ENCODE measurements around the gene FERMT1. TPM values are rescaled to one million over a fixed set of nuclear protein-coding genes. Genes with fewer than 3 reads are reported as not detected.
"Not testable (repeated sequence)": the region's sequence is repeated elsewhere in the genome, so short reads cannot be mapped to it uniquely, and the experiment has no call there.

Gene FERMT1
- total RNA-seq, 1 donor from 2014 or later, result 0.45 TPM

- intact Hi-C loops (cut with micrococcal nuclease), result no loop called here
These were observed 81.0 kb downstream of the FERMT1 start for GRCh38 chr20:6041808-6042265.

- intact Hi-C loops (cut with micrococcal nuclease), result no loop called here
These were observed 81.6 kb downstream of the FERMT1 start for GRCh38 chr20:6040958-6041807.

GRCh38 chr20:6040540-6040939, 82.3 kb downstream of the FERMT1 start:
- intact Hi-C loops (cut with micrococcal nuclease), result no loop called here

- intact Hi-C loops (cut with micrococcal nuclease), result no loop called here
These were observed 83.1 kb downstream of the FERMT1 start for GRCh38 chr20:6039766-6040165.

- intact Hi-C loops (cut with micrococcal nuclease), result no loop called here
These were observed 84.6 kb downstream of the FERMT1 start for GRCh38 chr20:6038256-6038655.

- intact Hi-C loops (cut with micrococcal nuclease), result no loop called here
These were observed 85.7 kb downstream of the FERMT1 start for GRCh38 chr20:6037082-6037481.

GRCh38 chr20:6036213-6036612, 86.6 kb downstream of the FERMT1 start:
- intact Hi-C loops (cut with micrococcal nuclease), result no loop called here

GRCh38 chr20:6034134-6034969, 88.5 kb downstream of the FERMT1 start:
- intact Hi-C loops (cut with micrococcal nuclease), result no loop called here

GRCh38 chr20:6032907-6033306, 89.9 kb downstream of the FERMT1 start:
- intact Hi-C loops (cut with micrococcal nuclease), result not testable (repeated sequence)

GRCh38 chr20:6030453-6031080, 92.3 kb downstream of the FERMT1 start:
- intact Hi-C loops (cut with micrococcal nuclease), result no loop called here

- intact Hi-C loops (cut with micrococcal nuclease), result no loop called here
These were observed 93.3 kb downstream of the FERMT1 start for GRCh38 chr20:6029538-6029937.

- intact Hi-C loops (cut with micrococcal nuclease), result no loop called here
These were observed 94.0 kb downstream of the FERMT1 start for GRCh38 chr20:6028818-6029217.

GRCh38 chr20:6026051-6026450, 96.8 kb downstream of the FERMT1 start:
- intact Hi-C loops (cut with micrococcal nuclease), result no loop called here

Other genes starting within 250 kb of the FERMT1 start
- gene CHGB, start 211.5 kb downstream of the FERMT1 start, total RNA-seq, result 0.07 TPM in 1 of 2 replicates, not detected in the other
- gene TRMT6, start 172.5 kb downstream of the FERMT1 start, total RNA-seq, result 21.4 TPM in 2 replicates
- 34.3 and 35.7 TPM in 2 replicates for gene MCM8, start 172.4 kb downstream of the FERMT1 start, total RNA-seq
- 38.6 and 43.9 TPM in 2 replicates for gene CRLS1, start 116.9 kb downstream of the FERMT1 start, total RNA-seq
- not detected in 2 replicates for gene LRRN4, start 69.0 kb downstream of the FERMT1 start, total RNA-seq

All from T-helper 2 cell treated with Interferon-gamma antibody and Interleukin-4, amounts not matched to agents 100 ng/mL and 5 ng/mL, for 36 hours (primary cell).